Mesenteric fat pad (tissue), 1 donor: Measurements from ENCODE around the gene SHLD1. TPM values are rescaled to one million over a fixed set of nuclear protein-coding genes. Genes with fewer than 3 reads are reported as not detected.

Source experiments
- DNase-seq: peaks from one replicate; pipeline ENCODE4 v3.0.0-alpha.2; 2020; ENCODE audit warnings: low spot score
- total RNA-seq: library from RNA; stranded (reverse); fragmentation: NEBNext Ultra II Directional; extraction: Animal tissue kit (Norgen Biotek cat#: 25700); gene quantifications from one replicate; pipeline ENCODE4 v1.2.1, GENCODE V29; 2021
- donor health status: DM: yes; HTN: yes; CAD: no.

Gene SHLD1
- total RNA-seq, 1 donor from 2014 or later, result 3.1 TPM

GRCh38 chr20:5811746-5812145 is 61.5 kb downstream of the SHLD1 start:
- no peak for DNase-seq

- no peak for DNase-seq
These were observed 68.1 kb downstream of the SHLD1 start for GRCh38 chr20:5818346-5818681.

- DNase-seq, result no peak
These were observed 70.5 kb downstream of the SHLD1 start for GRCh38 chr20:5820738-5821137.

- DNase-seq, result no peak
These were observed 71.5 kb downstream of the SHLD1 start for GRCh38 chr20:5821627-5822215.

GRCh38 chr20:5822569-5822968 is 72.4 kb downstream of the SHLD1 start:
- DNase-seq, result no peak

- no peak for DNase-seq
These were observed 75.0 kb downstream of the SHLD1 start for GRCh38 chr20:5825130-5825719.

GRCh38 chr20:5827098-5827853 is 77.1 kb downstream of the SHLD1 start:
- DNase-seq, result no peak

- no peak for DNase-seq
These were observed 77.7 kb downstream of the SHLD1 start for GRCh38 chr20:5827861-5828260.

- DNase-seq, result no peak
These were observed 79.1 kb downstream of the SHLD1 start for GRCh38 chr20:5829241-5829809.

GRCh38 chr20:5831539-5832237 is 81.5 kb downstream of the SHLD1 start:
- no peak for DNase-seq

GRCh38 chr20:5833309-5833941 is 83.2 kb downstream of the SHLD1 start:
- DNase-seq, result no peak

GRCh38 chr20:5834436-5835005 is 84.3 kb downstream of the SHLD1 start:
- DNase-seq, result no peak

GRCh38 chr20:5835321-5835821 is 85.2 kb downstream of the SHLD1 start:
- no peak for DNase-seq

GRCh38 chr20:5835871-5836270 is 85.7 kb downstream of the SHLD1 start:
- DNase-seq, result no peak

GRCh38 chr20:5836569-5836968 is 86.4 kb downstream of the SHLD1 start:
- DNase-seq, result no peak

GRCh38 chr20:5840411-5841002 is 90.3 kb downstream of the SHLD1 start:
- no peak for DNase-seq

GRCh38 chr20:5841522-5841921 is 91.3 kb downstream of the SHLD1 start:
- DNase-seq, result no peak

- DNase-seq, result no peak
These were observed 92.3 kb downstream of the SHLD1 start for GRCh38 chr20:5842465-5842864.

- no peak for DNase-seq
These were observed 92.9 kb downstream of the SHLD1 start for GRCh38 chr20:5843054-5843592.

GRCh38 chr20:5844063-5844681 is 94.0 kb downstream of the SHLD1 start:
- no peak for DNase-seq
